K562 (cell line): ENCODE measurements around the gene NDOR1. TPM values are rescaled to one million over a fixed set of nuclear protein-coding genes. Genes with fewer than 3 reads are reported as not detected.
A peak's percentile ranks its signal among the peaks of the same experiment; 100 is the strongest.

ENCODE experiments used
- ASH1L ChIP-seq: fragments of 450-650 bp; IDR thresholded peaks from 2 replicates; pipeline ENCODE4 v1.6.1; 2018; ENCODE audit warnings: borderline replicate concordance, mild to moderate bottlenecking, low read depth; ENCODE audit not compliant: partially characterized antibody
- ATF4 ChIP-seq: fragments of 450-650 bp; formaldehyde crosslinking; IDR thresholded peaks from 2 replicates; pipeline ENCODE4 v1.4.0; 2022; ENCODE audit warnings: mild to moderate bottlenecking, moderate library complexity
- ATF6 ChIP-seq: sonication (generic); formaldehyde crosslinking; IDR thresholded peaks from 2 replicates; pipeline ENCODE4 v1.4.0; 2020; ENCODE audit warnings: mild to moderate bottlenecking, missing genetic modification reagents
- BCOR ChIP-seq: fragments of 450-650 bp; IDR thresholded peaks from 2 replicates; pipeline ENCODE4 v1.6.1; 2016
- BRF1 ChIP-seq: IDR thresholded peaks from 3 replicates; pipeline ENCODE4 v1.6.1; 2011; ENCODE audit warnings: borderline replicate concordance, mild to moderate bottlenecking; ENCODE audit not compliant: insufficient read length; ENCODE audit errors: extremely low read depth
- EGR1 ChIP-seq: fragments of 450-650 bp; conservative IDR thresholded peaks from 2 replicates; pipeline ENCODE4 v1.6.1; 2017; ENCODE audit warnings: mild to moderate bottlenecking
- ETS2 ChIP-seq: IDR thresholded peaks from 2 replicates; pipeline ENCODE4 v1.6.1; 2016; ENCODE audit warnings: borderline replicate concordance, missing genetic modification characterization, mild to moderate bottlenecking, moderate library complexity, missing compliant biosample characterization; ENCODE audit not compliant: poor library complexity, severe bottlenecking
- ETV5 ChIP-seq: sonication (generic); formaldehyde crosslinking; IDR thresholded peaks from 2 replicates; pipeline ENCODE4 v1.4.0; 2020; ENCODE audit warnings: low read depth, mild to moderate bottlenecking, missing genetic modification reagents
- MAFK ChIP-seq: IDR thresholded peaks from 2 replicates; pipeline ENCODE4 v1.6.1; 2011; ENCODE audit warnings: low read length, improper control_type of control experiment
- MBD1 ChIP-seq: fragments of 250-450 bp; sonication (Bioruptor Pico); IDR thresholded peaks from 2 replicates; pipeline ENCODE4 v1.8.0; 2022; ENCODE audit warnings: inconsistent platforms
- NCOA2 ChIP-seq, 2 experiments: fragments of 450-650 bp; IDR thresholded peaks; 2 replicates each; pipeline ENCODE4 v1.6.1; 2018; ENCODE audit warnings: mild to moderate bottlenecking in 2 of 2, moderate library complexity in 1 of 2; ENCODE audit not compliant: partially characterized antibody in 2 of 2
- POLR2A ChIP-seq: fragments of 450-650 bp; conservative IDR thresholded peaks from 2 replicates; pipeline ENCODE4 v1.6.1; 2016
- PRDM10 ChIP-seq: fragments of 450-650 bp; IDR thresholded peaks from 2 replicates; pipeline ENCODE4 v1.6.1; 2018; ENCODE audit not compliant: partially characterized antibody
- PRMT5 ChIP-seq: sonication (generic); formaldehyde crosslinking; IDR thresholded peaks from 2 replicates; pipeline ENCODE4 v1.5.0; 2020; ENCODE audit warnings: missing genetic modification reagents
- RCOR1 ChIP-seq, 2 experiments: IDR thresholded peaks; 2 replicates each; pipeline ENCODE4 v1.6.1; 2012; ENCODE audit warnings: low read depth in 2 of 2, low read length in 2 of 2, borderline replicate concordance in 1 of 2, improper control_type of control experiment in 1 of 2
- SMARCE1 ChIP-seq: fragments of 450-650 bp; IDR thresholded peaks from 2 replicates; pipeline ENCODE4 v1.7.1; 2016; ENCODE audit warnings: mild to moderate bottlenecking
- YY1 ChIP-seq, 3 experiments: IDR thresholded peaks; 2 replicates each; pipeline ENCODE4 v1.6.1; 2011; ENCODE audit warnings: low read length in 2 of 3, mild to moderate bottlenecking in 2 of 3, moderate library complexity in 2 of 3, borderline replicate concordance in 1 of 3, control low read depth in 1 of 3, low read depth in 1 of 3; ENCODE audit not compliant: insufficient read depth in 3 of 3, insufficient replicate concordance in 2 of 3, control insufficient read depth in 1 of 3, insufficient read length in 1 of 3; ENCODE audit errors: extremely low read depth in 1 of 3
- ZNF444 ChIP-seq: fragments of 250-450 bp; sonication (Bioruptor Pico); IDR thresholded peaks from 2 replicates; pipeline ENCODE4 v1.4.0; 2020; ENCODE audit warnings: mild to moderate bottlenecking, moderate library complexity
- ZNF717 ChIP-seq: fragments of 250-450 bp; sonication (Bioruptor Pico); IDR thresholded peaks from 2 replicates; pipeline ENCODE4 v1.5.0; 2021
- polyA plus RNA-seq, 8 experiments: library from polyadenylated mRNA; depleted of rRNA in 4 of 8; stranded (reverse) in 5 of 8; unstranded in 3 of 8; fragments of >200 nt; fragmentation: Nextera tagmentation in 2 of 8; fragmentation: Illumina TruSeq in 1 of 8; extraction: Ambion mirVana in 2 of 8; extraction: Trizol in 1 of 8; gene quantifications; 2 replicates each; pipeline versions ENCODE4 v1.2.1 to v1.2.3, GENCODE V29; 2011 to 2014; ENCODE audit warnings: inconsistent platforms in 1 of 8, missing spikeins in 1 of 8
- total RNA-seq, 7 experiments: library from RNA; depleted of rRNA in 6 of 7; stranded (reverse); fragments of >200 nt in 6 of 7; fragmentation: Illumina TruSeq in 2 of 7; extraction: Trizol in 2 of 7; gene quantifications; 2 replicates each; pipeline versions ENCODE4 v1.2.1 to v1.2.3, GENCODE V29; 2011 to 2021; ENCODE audit warnings: low replicate concordance in 1 of 7

NDOR1 gene
- total and polyA plus RNA-seq, 9 of the 15 experiments (the other 6 are each of a cell fraction or from before 2014, with no cell fraction given) = 0.06 to 36.9 (median 6.9) TPM

GRCh38 chr9:137227054-137227852 is 21.8 kb downstream of the NDOR1 start, which contains the start of gene RNF224 (continued):
- TF ChIP-seq PRDM10 (peak; percentile 41), ATF6 (CRISPR knock-in tag) (no peak), BCOR (no peak), MBD1 (CRISPR knock-in tag) (no peak), ZNF444 (peak; percentile 76; the same call in 1 of the 2 replicates), ATF4 (CRISPR knock-in tag) (peak; percentile 26; the same call in 1 of the 2 replicates), ETV5 (no peak), MAFK (no peak), NCOA2 (IDR thresholded peaks at IDR 0.05; ENCODE audit: partially characterized antibody in 2 of 2) (no peak), YY1 (IDR thresholded peaks at IDR 0.05; ENCODE audit: borderline replicate concordance in 1 of 3, control insufficient read depth in 1 of 3, extremely low read depth in 1 of 3, insufficient read depth in 3 of 3, insufficient read length in 1 of 3, insufficient replicate concordance in 2 of 3, low read depth in 1 of 3, low read length in 2 of 3) (peak in 1 of 3 experiments; percentile 35), ZNF717 (CRISPR knock-in tag) (no peak), ETS2 (tag) (no peak), POLR2A (no peak), BRF1 (no peak), EGR1 (no peak), SMARCE1 (no peak), ASH1L (no peak), RCOR1 (IDR thresholded peaks at IDR 0.05; ENCODE audit: borderline replicate concordance in 1 of 2, low read depth in 2 of 2, low read length in 2 of 2) (0 out of 4 replicates have a peak, but pooled peaks of 1 of the 2 experiments have one; percentile 28), PRMT5 (CRISPR knock-in tag) (no peak)
